Endothelial cell of umbilical vein (primary cell): ENCODE measurements around the gene RALGPS1. TPM values are rescaled to one million over a fixed set of nuclear protein-coding genes. Genes with fewer than 3 reads are reported as not detected.

Experiments
- BruUV-seq: library from RNA; stranded (reverse); fragments of 400-500 nt; replicated peaks from 2 replicates; lab custom pipeline; 2021; lab: Mats Ljungman, UMichigan
- CTCF ChIA-PET: fragments of 300-600, 350-600 bp; sonication (Branson Sonifier 250); formaldehyde crosslinking; loops from one replicate; lab custom pipeline; 2021; ENCODE audit warnings: antibody characterized with exemption, inconsistent platforms; lab: Charles Lee
- POLR2A ChIA-PET: fragments of 300-600, 350-600 bp; sonication (Branson Sonifier 250); formaldehyde crosslinking; loops from one replicate; lab custom pipeline; 2021; ENCODE audit warnings: antibody characterized with exemption, inconsistent platforms; lab: Charles Lee
- DNase-seq: peaks from one replicate; pipeline ENCODE4 v3.0.0-alpha.2; 2011; ENCODE audit warnings: low read depth, low spot score
- FAIRE-seq: peaks from 2 replicates; lab custom pipeline; 2011; peaks lifted over from hg19 to GRCh38; lab: Jason Lieb, UNC
- H2AFZ ChIP-seq: 2 replicates; pipeline ENCODE4 v1.6.0; 2012; ENCODE audit warnings: low read depth, low read length, control low read depth, inconsistent platforms
- H3K27ac ChIP-seq: 2 replicates; pipeline ENCODE4 v1.5.1; 2011; ENCODE audit warnings: low read depth, mild to moderate bottlenecking, control low read depth, low read length, moderate library complexity; ENCODE audit not compliant: insufficient read depth
- H3K27me3 ChIP-seq, 2 experiments: 2 replicates each; pipeline versions ENCODE4 v1.6.0 to v1.6.1; 2011; ENCODE audit warnings: low read length in 2 of 2, mixed read lengths in 1 of 2; ENCODE audit not compliant: control insufficient read depth in 2 of 2, insufficient read depth in 2 of 2
- H3K36me3 ChIP-seq, 2 experiments: 2 replicates in 1 of 2; 3 replicates in 1 of 2; pipeline ENCODE4 v1.5.1; 2011; ENCODE audit warnings: low read length in 2 of 2, mild to moderate bottlenecking in 1 of 2, moderate library complexity in 1 of 2; ENCODE audit not compliant: control insufficient read depth in 2 of 2, insufficient read depth in 2 of 2; ENCODE audit errors: extremely low read depth in 1 of 2
- H3K4me1 ChIP-seq: 3 replicates; pipeline ENCODE4 v1.5.1; 2011; ENCODE audit warnings: mild to moderate bottlenecking, low read length; ENCODE audit not compliant: control insufficient read depth, insufficient read depth; ENCODE audit errors: extremely low read depth
- H3K4me2 ChIP-seq: 2 replicates; pipeline ENCODE4 v1.6.1; 2011; ENCODE audit warnings: low read length, control low read depth, mixed read lengths; ENCODE audit not compliant: insufficient read depth
- H3K4me3 ChIP-seq, 3 experiments: fragments of 200-600 bp in 1 of 3; sonication (generic), shearing (Covaris generic) in 1 of 3; replicated peaks in 1 of 3; 2 replicates each; pipeline ENCODE4 v1.5.1; 2011 to 2016; ENCODE audit warnings: control low read depth in 3 of 3, low read length in 3 of 3, mild to moderate bottlenecking in 2 of 3, inconsistent platforms in 1 of 3, low read depth in 1 of 3, moderate library complexity in 1 of 3; ENCODE audit not compliant: insufficient read depth in 1 of 3
- H3K79me2 ChIP-seq: 2 replicates; pipeline ENCODE4 v1.6.0; 2012; ENCODE audit warnings: low read length, inconsistent platforms; ENCODE audit not compliant: control insufficient read depth, insufficient read depth
- H3K9ac ChIP-seq: replicated peaks from 2 replicates; pipeline ENCODE3; 2011; ENCODE audit warnings: low read length, control low read depth; ENCODE audit not compliant: insufficient read depth; ENCODE audit errors: extremely low read depth
- H3K9me1 ChIP-seq: replicated peaks from 3 replicates; pipeline ENCODE4 v1.6.0; 2011; ENCODE audit warnings: mild to moderate bottlenecking, low read length; ENCODE audit not compliant: control insufficient read depth, insufficient read depth; ENCODE audit errors: extremely low read depth
- H3K9me3 ChIP-seq: replicated peaks from 2 replicates; pipeline ENCODE4 v1.5.1; 2012; ENCODE audit warnings: low read length, inconsistent platforms; ENCODE audit not compliant: control insufficient read depth, insufficient read depth
- H4K20me1 ChIP-seq: replicated peaks from 2 replicates; pipeline ENCODE3; 2011; ENCODE audit warnings: mild to moderate bottlenecking, low read length; ENCODE audit not compliant: control insufficient read depth, insufficient read depth; ENCODE audit errors: extremely low read depth
- CTCF ChIP-seq, 2 donors: IDR thresholded peaks; 1 replicate in 1 of 2; 2 replicates in 1 of 2; pipeline ENCODE4 v1.5.1; 2011; ENCODE audit warnings: low read length in 2 of 2, mild to moderate bottlenecking in 2 of 2, moderate library complexity in 2 of 2, control low read depth in 1 of 2, inconsistent platforms in 1 of 2, low read depth in 1 of 2; ENCODE audit not compliant: insufficient read depth in 1 of 2; ENCODE audit errors: extremely low read depth in 1 of 2
- EZH2 ChIP-seq: IDR thresholded peaks from 2 replicates; pipeline ENCODE4 v1.6.1; 2012; ENCODE audit warnings: borderline replicate concordance, low read depth, mild to moderate bottlenecking, moderate library complexity, low read length, inconsistent platforms; ENCODE audit not compliant: severe bottlenecking
- FOS ChIP-seq: IDR thresholded peaks from 2 replicates; pipeline ENCODE4 v1.6.1; 2011; ENCODE audit warnings: mild to moderate bottlenecking, low read length, moderate library complexity, borderline replicate concordance; ENCODE audit not compliant: insufficient read depth
- GATA2 ChIP-seq: IDR thresholded peaks from 2 replicates; pipeline ENCODE4 v1.7.0; 2011; ENCODE audit warnings: low read depth, mild to moderate bottlenecking, moderate library complexity, mixed read lengths, low read length; ENCODE audit not compliant: insufficient read length, insufficient read depth
- JUN ChIP-seq: IDR thresholded peaks from 2 replicates; pipeline ENCODE4 v1.6.1; 2011; ENCODE audit warnings: borderline replicate concordance, low read depth; ENCODE audit not compliant: insufficient read length, insufficient read depth
- MAX ChIP-seq: IDR thresholded peaks from 2 replicates; pipeline ENCODE4 v1.6.1; 2011; ENCODE audit not compliant: insufficient read depth, insufficient read length
- MYC ChIP-seq: IDR thresholded peaks from one replicate; pipeline ENCODE4 v1.6.1; 2011; ENCODE audit warnings: mild to moderate bottlenecking, low read depth, low read length
- POLR2A ChIP-seq: IDR thresholded peaks from 2 replicates; pipeline ENCODE4 v1.6.1; 2012; ENCODE audit warnings: low read depth, mild to moderate bottlenecking, control low read depth, low read length
- POLR2AphosphoS5 ChIP-seq: IDR thresholded peaks from 2 replicates; pipeline ENCODE4 v1.6.1; 2012; ENCODE audit warnings: low read depth, mild to moderate bottlenecking, control low read depth, low read length, moderate library complexity; ENCODE audit not compliant: insufficient read depth
- dilution Hi-C: fragments of 300-500 bp; cut with MboI; formaldehyde crosslinking; loops from one replicate; pipeline ENCODE4 v1.15.0; 2019; ENCODE audit warnings: low sequenced_read_pairs; ENCODE audit not compliant: extremely low pct_ligation_motif_present
- intact Hi-C: fragments of 100-400 bp; cut with micrococcal nuclease; formaldehyde crosslinking; loops from one replicate; pipeline ENCODE4 v1.10.0; 2022
- polyA plus RNA-seq, 4 experiments: library from polyadenylated mRNA; depleted of rRNA in 3 of 4; stranded (reverse) in 3 of 4; unstranded in 1 of 4; fragments of >200 nt; gene quantifications; 2 replicates each; pipeline versions ENCODE4 v1.2.1 to v1.2.3, GENCODE V29; 2011 to 2012; ENCODE audit warnings: missing spikeins in 1 of 4
- total RNA-seq: library from RNA; stranded (reverse); gene quantifications from 2 replicates; pipeline ENCODE4 v1.2.3, GENCODE V29; 2021

Gene RALGPS1
- total and polyA plus RNA-seq, 2 donors (not counting 3 experiments of a cell fraction or from before 2014, with no cell fraction given), result 3.8 to 5.5 TPM

- H3K9me3 ChIP-seq, result no peaks in the 10 kb centered on the region
- H3K9ac ChIP-seq, result no peak overlapping the region
- dilution Hi-C loops (no loop called here), intact Hi-C loops (no loop called here)
- H3K4me1 ChIP-seq, result no peaks in the 10 kb centered on the region
- no peak overlapping the region for H3K27ac ChIP-seq
- no peaks in the 10 kb centered on the region for H4K20me1 ChIP-seq
- no peak for FAIRE-seq
- H3K4me3 ChIP-seq, result no peak overlapping the region
- H3K4me2 ChIP-seq, result no peak overlapping the region
- ChIA-PET CTCF (no interaction called here), POLR2A (no interaction called here)
- no peaks in the 10 kb centered on the region for H3K36me3 ChIP-seq
- no peaks in the 10 kb centered on the region for H3K9me1 ChIP-seq
- no peak for DNase-seq
- H3K79me2 ChIP-seq, result no peaks in the 10 kb centered on the region
- no TSS peak for BruUV-seq
- no peak for TF ChIP-seq FOS
- TF ChIP-seq MYC, result no peak
- no peak for TF ChIP-seq POLR2AphosphoS5
- H2AFZ ChIP-seq, result no peak overlapping the region
- no peaks in the 10 kb centered on the region for H3K27me3 ChIP-seq
These were observed 65.6 kb downstream of the RALGPS1 start for GRCh38 chr9:126980231-126980630.

GRCh38 chr9:126981218-126981617, 66.6 kb downstream of the RALGPS1 start:
- intact Hi-C loops (no loop called here), dilution Hi-C loops (no loop called here)
- no peaks in the 10 kb centered on the region for H4K20me1 ChIP-seq
- no peaks in the 10 kb centered on the region for H3K9me1 ChIP-seq
- H3K27ac ChIP-seq, result no peak overlapping the region
- no peak overlapping the region for H3K4me2 ChIP-seq
- ChIA-PET POLR2A (no interaction called here), CTCF (no interaction called here)
- DNase-seq (no peak), FAIRE-seq (no peak)
- no peaks in the 10 kb centered on the region for H3K27me3 ChIP-seq
- BruUV-seq, result no TSS peak
- H2AFZ ChIP-seq, result no peak overlapping the region
- TF ChIP-seq EZH2, result no peak
- no peak for TF ChIP-seq JUN
- no peak for TF ChIP-seq POLR2A
- no peak for TF ChIP-seq GATA2
- TF ChIP-seq MYC, result no peak
- TF ChIP-seq MAX, result no peak
- TF ChIP-seq CTCF (IDR thresholded peaks at IDR 0.05; ENCODE audit: extremely low read depth in 1 of 2, insufficient read depth in 1 of 2, low read depth in 1 of 2, low read length in 2 of 2), result no peak
- TF ChIP-seq FOS, result no peak
- TF ChIP-seq POLR2AphosphoS5, result no peak
- no peaks in the 10 kb centered on the region for H3K9me3 ChIP-seq
- no peaks in the 10 kb centered on the region for H3K79me2 ChIP-seq
- H3K4me1 ChIP-seq, result peaks cover 7% of the 10 kb centered on the region
- no peak overlapping the region for H3K9ac ChIP-seq
- H3K36me3 ChIP-seq, result no peaks in the 10 kb centered on the region
- no peak overlapping the region for H3K4me3 ChIP-seq
